Stimulated activated CD8-positive, alpha-beta memory T cell treated with anti-CD3 and anti-CD28 coated beads, Interleukin-4, amount 100 ng/mL, for 1 hour (primary cell): ENCODE data around the gene E2F8.

Experiments used
- DNase-seq, 2 donors: peaks; one replicate each; pipeline ENCODE4 v3.0.0-alpha.2; 2020; ENCODE audit warnings: low read depth in 2 of 2, low spot score in 1 of 2

The E2F8 gene

GRCh38 chr11:19187114-19187832 is 53.5 kb downstream of the E2F8 start:
- DNase-seq, result no peak

DNA sequence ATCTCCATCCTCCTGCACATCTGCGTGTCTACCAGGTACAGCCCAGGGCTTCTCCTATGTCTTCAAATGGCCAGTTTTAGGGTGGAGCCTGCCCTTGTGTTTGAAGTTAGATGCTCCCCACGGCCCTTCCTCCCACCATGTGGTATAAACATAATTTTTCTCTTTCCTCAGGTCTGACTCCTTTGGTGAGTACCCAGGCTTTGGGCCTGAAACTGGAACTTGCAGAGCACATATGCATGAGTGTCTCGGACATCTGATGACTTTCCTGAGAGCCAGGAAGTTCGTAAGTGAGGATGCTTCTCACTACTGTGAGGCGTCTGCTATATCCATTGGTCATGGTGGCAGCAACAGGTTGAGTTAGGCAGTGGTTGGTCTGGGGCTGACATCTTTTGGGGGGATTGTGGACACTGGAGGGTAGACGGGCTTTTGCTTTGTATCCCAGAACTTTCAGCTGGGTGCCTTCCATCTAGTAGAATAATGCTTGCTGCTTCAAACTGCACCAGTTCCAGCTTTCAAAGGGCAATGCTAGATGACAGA is 55.2 kb downstream of the E2F8 start:
- DNase-seq, result no peak

- DNase-seq, result no peak
Observed at GRCh38 chr11:19185036-19185435, 55.7 kb downstream of the E2F8 start.

- DNase-seq, result no peak
Observed at GRCh38 chr11:19183646-19184045, 57.1 kb downstream of the E2F8 start.

DNA sequence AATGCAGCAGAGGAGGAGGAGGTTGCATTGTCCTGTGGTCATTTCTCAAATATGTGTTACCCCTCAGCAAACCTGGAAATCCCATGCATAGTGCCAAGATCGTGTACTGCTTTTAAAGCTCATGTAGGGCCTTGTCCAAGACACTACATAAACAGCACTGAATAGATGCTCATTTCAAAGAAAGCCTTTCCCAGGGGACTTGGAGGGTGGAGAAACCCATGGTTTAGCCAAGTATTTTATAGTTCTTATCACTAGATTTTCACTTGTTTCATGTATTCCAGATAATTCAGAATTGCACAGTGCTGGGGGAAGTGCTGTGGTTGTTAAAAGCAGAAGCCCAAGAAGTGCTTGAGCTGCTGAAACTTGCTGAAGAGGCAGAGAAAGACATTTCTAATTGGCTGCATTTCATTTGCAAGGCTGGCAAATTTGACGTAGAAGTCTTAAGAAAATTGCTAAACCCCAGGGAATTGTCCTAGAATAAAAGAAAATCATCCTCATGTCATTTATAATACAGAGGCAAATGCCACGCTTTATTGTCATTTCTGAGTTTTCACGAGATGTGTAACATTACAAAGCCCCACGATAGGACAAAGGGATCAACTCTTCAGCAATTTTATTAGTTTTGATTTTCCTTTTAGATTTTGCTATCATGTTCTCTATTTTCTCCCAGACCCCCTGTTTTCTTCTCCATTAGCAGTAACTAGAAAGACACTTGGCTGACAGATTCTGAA is 59.0 kb downstream of the E2F8 start:
- DNase-seq, result no peak

- DNase-seq, result no peak
Observed at GRCh38 chr11:19176629-19177186, 64.0 kb downstream of the E2F8 start.
